Central memory CD8-positive, alpha-beta T cell (primary cell): Measurements from ENCODE around the gene IQSEC1.

Experiments used
- ATAC-seq: fragments of 150-1000 bp; cut with Tn5 transposase; replicated peaks from 2 replicates; pipeline ENCODE4 v1.10.0; 2022; ENCODE audit warnings: mild to moderate bottlenecking, moderate FRiP score, moderate number of reproducible peaks; ENCODE audit not compliant: poor library complexity, severe bottlenecking; ENCODE audit errors: extremely low read depth
- DNase-seq, 2 donors: peaks; one replicate each; pipeline ENCODE4 v3.0.0; 2021; ENCODE audit warnings: low spot score in 2 of 2
- H3K27ac Mint-ChIP-seq: one replicate; pipeline ENCODE4 v1.8.0; 2022; ENCODE audit warnings: low read depth, mild to moderate bottlenecking, moderate library complexity, mixed read lengths
- H3K27me3 Mint-ChIP-seq: one replicate; pipeline ENCODE4 v1.8.0; 2022; ENCODE audit warnings: mixed read lengths
- H3K36me3 Mint-ChIP-seq: one replicate; pipeline ENCODE4 v1.8.0; 2022; ENCODE audit warnings: mild to moderate bottlenecking, moderate library complexity, mixed read lengths; ENCODE audit not compliant: insufficient read depth
- H3K4me1 Mint-ChIP-seq: one replicate; pipeline ENCODE4 v1.8.0; 2022; ENCODE audit warnings: mixed read lengths
- H3K4me3 Mint-ChIP-seq: one replicate; pipeline ENCODE4 v1.8.0; 2022; ENCODE audit warnings: mild to moderate bottlenecking, moderate library complexity, mixed read lengths
- H3K9me3 Mint-ChIP-seq: one replicate; pipeline ENCODE4 v1.8.0; 2022; ENCODE audit warnings: mixed read lengths

Gene IQSEC1

GRCh38 chr3:13055634-13056033, 17.6 kb downstream of the IQSEC1 start:
- H3K27me3 Mint-ChIP-seq, result no peaks in the 10 kb centered on the region
- H3K4me1 Mint-ChIP-seq, result no peaks in the 10 kb centered on the region
- ATAC-seq, result no peak
- no peaks in the 10 kb centered on the region for H3K9me3 Mint-ChIP-seq
- no peak for DNase-seq
- no peak overlapping the region for H3K27ac Mint-ChIP-seq
- H3K36me3 Mint-ChIP-seq, result peaks cover 2% of the 10 kb centered on the region
- H3K4me3 Mint-ChIP-seq, result no peak overlapping the region

- Mint-ChIP-seq H3K4me3 (no peak overlapping the region), H3K27ac (no peak overlapping the region), H3K4me1 (no peaks in the 10 kb centered on the region), H3K27me3 (no peaks in the 10 kb centered on the region), H3K9me3 (no peaks in the 10 kb centered on the region), H3K36me3 (peaks cover 2% of the 10 kb centered on the region)
- no peak for ATAC-seq
- DNase-seq, result no peak
These were observed 18.6 kb downstream of the IQSEC1 start for GRCh38 chr3:13054341-13055285.

DNA sequence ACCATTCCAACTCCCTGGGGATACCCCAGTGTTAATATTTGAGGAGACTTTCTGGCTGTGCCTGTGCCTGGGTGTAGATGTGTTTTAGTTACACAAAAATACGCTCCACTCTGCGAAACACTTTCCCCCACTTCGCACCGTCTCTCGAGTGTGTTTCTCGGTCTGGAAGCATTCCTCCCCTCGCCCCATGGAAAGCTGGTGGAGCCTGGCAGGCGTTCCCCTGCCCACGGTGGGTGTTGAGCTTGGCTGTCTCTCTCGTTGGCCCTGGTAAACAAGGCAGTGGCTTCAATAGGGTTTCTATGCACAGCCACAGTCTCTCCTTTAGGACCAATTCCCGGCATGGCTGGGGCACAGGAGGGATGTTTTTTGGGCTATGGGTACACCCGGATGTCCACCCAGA, 19.3 kb downstream of the IQSEC1 start:
- ATAC-seq (no peak), DNase-seq (no peak)
- no peaks in the 10 kb centered on the region for H3K9me3 Mint-ChIP-seq
- peaks cover under 1% of the 10 kb centered on the region for H3K4me1 Mint-ChIP-seq
- no peaks in the 10 kb centered on the region for H3K27me3 Mint-ChIP-seq
- peaks cover 2% of the 10 kb centered on the region for H3K36me3 Mint-ChIP-seq
- no peak overlapping the region for H3K27ac Mint-ChIP-seq
- no peak overlapping the region for H3K4me3 Mint-ChIP-seq

DNA sequence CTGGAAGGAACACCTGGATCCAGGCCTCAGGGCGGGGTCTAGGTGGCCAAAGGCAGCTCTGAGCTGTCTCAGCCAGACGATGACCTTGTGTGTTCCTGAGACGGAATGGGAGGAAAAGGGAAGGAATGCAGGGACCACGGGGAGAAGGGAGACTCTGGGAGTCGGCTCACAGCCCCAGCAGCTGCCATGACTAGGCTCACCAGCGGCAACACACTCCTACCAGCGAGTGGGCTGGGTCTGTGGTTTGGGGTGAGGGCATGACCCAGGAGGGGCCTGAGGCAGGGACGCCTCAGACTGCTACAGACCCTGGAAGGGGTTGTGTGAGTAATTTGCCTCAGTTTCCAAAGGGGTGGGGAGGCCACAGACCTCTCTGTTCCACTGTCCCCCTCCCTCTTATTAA, 19.8 kb downstream of the IQSEC1 start:
- Mint-ChIP-seq H3K4me3 (no peak overlapping the region), H3K36me3 (peaks cover 2% of the 10 kb centered on the region), H3K27me3 (no peaks in the 10 kb centered on the region), H3K4me1 (peaks cover 6% of the 10 kb centered on the region), H3K9me3 (no peaks in the 10 kb centered on the region), H3K27ac (no peak overlapping the region)
- DNase-seq, result no peak
- ATAC-seq, result no peak

DNA sequence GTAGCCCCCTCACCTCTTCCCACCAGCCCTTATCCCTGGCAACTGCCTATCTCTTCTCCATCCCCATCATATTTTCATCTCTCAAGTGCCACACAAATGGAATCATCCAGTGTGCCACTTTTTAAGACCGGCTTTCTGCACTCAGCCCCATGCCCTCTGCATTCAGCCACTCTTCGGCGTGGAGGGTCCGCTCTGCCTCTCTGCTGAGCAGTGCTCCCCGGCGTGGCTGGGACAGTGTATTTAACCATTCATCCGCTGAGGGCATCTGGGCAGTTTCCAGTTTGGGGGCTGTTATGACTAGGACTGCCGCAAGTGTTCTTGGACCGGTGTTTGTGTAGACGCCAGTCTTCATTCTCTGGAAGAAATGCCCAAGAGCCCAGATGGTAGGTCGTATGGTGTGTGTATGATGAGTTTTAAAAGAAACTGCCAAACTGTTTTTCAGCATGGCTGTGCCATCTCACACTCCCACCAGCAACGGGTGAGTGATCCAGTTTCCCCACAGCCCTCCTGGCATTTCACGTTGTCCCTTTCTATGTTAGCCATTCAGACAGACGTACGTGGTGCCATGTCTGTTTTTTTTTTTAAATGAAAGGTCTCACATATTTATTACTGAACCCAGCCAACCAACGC, 20.9 kb downstream of the IQSEC1 start:
- Mint-ChIP-seq H3K4me3 (no peak overlapping the region), H3K36me3 (peaks cover 2% of the 10 kb centered on the region), H3K9me3 (no peaks in the 10 kb centered on the region), H3K27me3 (no peaks in the 10 kb centered on the region), H3K4me1 (peaks cover 9% of the 10 kb centered on the region), H3K27ac (peak overlapping the region; percentile 12)
- DNase-seq, result no peak
- no peak for ATAC-seq

- Mint-ChIP-seq H3K27me3 (no peaks in the 10 kb centered on the region), H3K4me1 (peaks cover 12% of the 10 kb centered on the region), H3K4me3 (no peak overlapping the region), H3K36me3 (peaks cover 2% of the 10 kb centered on the region), H3K9me3 (no peaks in the 10 kb centered on the region), H3K27ac (no peak overlapping the region)
- DNase-seq (no peak), ATAC-seq (no peak)
These were observed 21.6 kb downstream of the IQSEC1 start for GRCh38 chr3:13051581-13051980.

GRCh38 chr3:13051066-13051465, 22.2 kb downstream of the IQSEC1 start:
- DNase-seq (no peak), ATAC-seq (no peak)
- Mint-ChIP-seq H3K9me3 (no peaks in the 10 kb centered on the region), H3K27me3 (no peaks in the 10 kb centered on the region), H3K4me3 (no peak overlapping the region), H3K36me3 (peaks cover 2% of the 10 kb centered on the region), H3K27ac (no peak overlapping the region), H3K4me1 (peaks cover 16% of the 10 kb centered on the region)

DNA sequence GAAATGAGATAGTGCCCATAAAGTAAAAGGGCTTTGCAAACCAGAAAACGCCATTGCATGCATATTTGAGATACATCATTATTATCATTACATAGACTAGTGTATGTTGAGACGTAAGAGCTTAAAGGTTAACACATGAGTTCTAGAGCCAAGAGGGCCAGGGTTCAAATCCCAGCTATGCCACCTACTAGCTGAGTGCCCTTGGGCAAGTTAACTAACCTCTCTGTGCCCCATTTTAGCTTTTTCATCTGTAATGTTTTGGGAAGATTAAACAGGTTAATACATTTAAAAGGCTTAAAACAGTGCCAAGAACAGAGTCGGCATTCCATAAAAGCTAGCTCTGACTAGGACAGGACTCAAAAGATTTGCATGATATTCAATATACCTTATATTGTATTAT, 22.8 kb downstream of the IQSEC1 start:
- no peak overlapping the region for H3K27ac Mint-ChIP-seq
- H3K9me3 Mint-ChIP-seq, result no peaks in the 10 kb centered on the region
- H3K4me1 Mint-ChIP-seq, result peaks cover 20% of the 10 kb centered on the region
- no peaks in the 10 kb centered on the region for H3K27me3 Mint-ChIP-seq
- H3K36me3 Mint-ChIP-seq, result peaks cover 2% of the 10 kb centered on the region
- DNase-seq (no peak), ATAC-seq (no peak)
- H3K4me3 Mint-ChIP-seq, result no peak overlapping the region

DNA sequence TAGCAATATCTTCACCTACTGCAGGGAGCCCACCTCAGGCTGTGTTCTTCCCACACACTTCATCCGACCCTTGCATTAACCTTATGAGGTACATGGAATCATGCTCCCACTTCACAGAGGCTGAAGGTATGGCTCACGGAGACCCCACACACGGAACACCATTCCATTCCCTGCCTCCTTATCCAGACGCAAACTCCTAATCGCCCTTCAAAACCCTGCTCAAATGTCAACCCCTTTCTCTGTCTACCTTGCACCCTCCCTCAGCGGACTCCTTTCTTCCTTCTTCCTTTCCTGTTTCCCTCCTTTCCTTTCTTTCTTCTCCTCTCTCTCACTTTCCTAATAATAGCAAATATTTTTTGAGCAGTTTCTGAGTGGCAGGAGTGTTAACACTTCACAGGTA, 23.8 kb downstream of the IQSEC1 start:
- H3K27me3 Mint-ChIP-seq, result no peaks in the 10 kb centered on the region
- no peak overlapping the region for H3K27ac Mint-ChIP-seq
- H3K4me3 Mint-ChIP-seq, result no peak overlapping the region
- no peak for DNase-seq
- peaks cover 2% of the 10 kb centered on the region for H3K36me3 Mint-ChIP-seq
- H3K4me1 Mint-ChIP-seq, result peaks cover 20% of the 10 kb centered on the region
- no peaks in the 10 kb centered on the region for H3K9me3 Mint-ChIP-seq
- ATAC-seq, result no peak

DNA sequence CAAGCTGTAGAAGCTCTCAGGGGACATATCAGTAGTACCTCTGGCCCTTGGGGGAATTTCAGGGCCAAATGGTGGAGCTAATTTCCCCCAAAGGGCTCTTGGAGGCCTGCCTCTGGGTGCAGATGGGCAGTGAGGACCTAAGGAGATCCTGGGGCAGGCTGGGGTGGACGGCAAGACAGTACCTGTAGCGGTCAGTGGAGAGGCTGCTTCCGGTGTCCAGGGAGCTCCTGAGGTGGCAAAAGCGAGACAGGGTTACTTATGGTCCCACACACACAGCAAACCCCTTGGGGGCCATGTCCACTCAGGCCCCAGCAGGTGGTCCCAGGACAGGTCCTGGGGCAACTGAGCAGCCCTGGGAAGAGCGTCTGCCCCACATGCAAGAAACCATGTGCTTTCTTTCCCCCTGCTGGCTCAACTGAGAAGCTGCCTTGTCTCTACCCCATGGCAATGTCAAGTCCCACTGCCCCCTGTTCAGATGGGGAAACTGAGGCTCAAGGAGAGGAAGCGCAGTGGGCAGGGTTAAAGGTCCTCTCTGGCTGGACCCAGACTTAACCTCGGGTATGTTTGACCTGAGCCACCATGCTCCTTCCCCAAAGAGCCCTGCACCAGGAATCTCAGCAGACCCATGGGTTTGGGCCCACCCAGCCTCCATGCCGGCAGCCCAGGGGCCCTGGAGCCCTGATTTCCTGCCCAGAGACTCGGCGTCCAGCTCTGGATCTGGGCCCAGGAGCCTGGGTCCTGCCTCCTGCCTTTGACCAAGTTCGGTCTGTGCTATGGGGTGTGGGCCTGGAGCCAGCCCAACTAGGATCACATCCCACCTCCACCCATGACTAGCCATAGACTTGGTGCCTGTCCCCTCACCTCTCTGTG, 25.7 kb downstream of the IQSEC1 start:
- Mint-ChIP-seq H3K36me3 (no peaks in the 10 kb centered on the region), H3K27me3 (no peaks in the 10 kb centered on the region), H3K4me1 (peaks cover 20% of the 10 kb centered on the region), H3K4me3 (no peak overlapping the region), H3K9me3 (no peaks in the 10 kb centered on the region), H3K27ac (peak overlapping the region; percentile 10)
- ATAC-seq (no peak), DNase-seq (no peak)

DNA sequence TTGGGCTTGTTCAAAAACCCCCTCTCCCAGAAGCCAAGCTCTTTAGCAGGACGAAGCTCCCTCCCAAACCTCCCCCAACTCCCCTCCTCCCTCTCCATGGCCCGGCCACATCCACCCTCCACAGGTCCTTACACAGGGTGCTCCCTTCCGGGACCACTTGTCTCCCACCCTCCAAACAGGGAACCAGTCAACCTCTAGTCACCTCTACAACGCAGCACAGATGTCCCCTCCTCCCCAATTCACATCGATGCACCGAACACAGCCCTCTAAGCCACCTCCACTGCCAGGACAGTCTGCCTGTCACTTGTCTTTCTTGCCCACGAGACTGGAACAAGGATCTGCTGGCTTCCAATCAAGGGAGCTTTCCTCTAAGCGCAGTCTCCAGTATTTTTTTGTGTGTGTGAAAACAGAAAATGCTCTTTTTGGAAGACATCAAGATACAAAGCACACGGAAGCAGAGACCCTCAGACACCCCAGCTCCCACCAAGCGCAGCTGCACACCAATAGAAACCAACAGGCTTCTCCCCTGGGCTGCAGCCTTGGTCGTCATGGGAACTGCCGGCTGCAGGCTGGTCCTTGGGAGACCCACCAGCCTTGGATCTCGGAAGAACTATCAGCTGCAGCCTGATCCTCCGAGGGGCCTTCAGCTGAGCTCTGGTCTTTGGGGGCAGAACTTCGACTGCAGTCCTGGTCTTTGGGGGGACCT, 26.5 kb downstream of the IQSEC1 start:
- Mint-ChIP-seq H3K27me3 (no peaks in the 10 kb centered on the region), H3K9me3 (no peaks in the 10 kb centered on the region), H3K4me1 (peaks cover 20% of the 10 kb centered on the region), H3K36me3 (no peaks in the 10 kb centered on the region), H3K4me3 (no peak overlapping the region), H3K27ac (no peak overlapping the region)
- no peak for DNase-seq
- no peak for ATAC-seq

DNA sequence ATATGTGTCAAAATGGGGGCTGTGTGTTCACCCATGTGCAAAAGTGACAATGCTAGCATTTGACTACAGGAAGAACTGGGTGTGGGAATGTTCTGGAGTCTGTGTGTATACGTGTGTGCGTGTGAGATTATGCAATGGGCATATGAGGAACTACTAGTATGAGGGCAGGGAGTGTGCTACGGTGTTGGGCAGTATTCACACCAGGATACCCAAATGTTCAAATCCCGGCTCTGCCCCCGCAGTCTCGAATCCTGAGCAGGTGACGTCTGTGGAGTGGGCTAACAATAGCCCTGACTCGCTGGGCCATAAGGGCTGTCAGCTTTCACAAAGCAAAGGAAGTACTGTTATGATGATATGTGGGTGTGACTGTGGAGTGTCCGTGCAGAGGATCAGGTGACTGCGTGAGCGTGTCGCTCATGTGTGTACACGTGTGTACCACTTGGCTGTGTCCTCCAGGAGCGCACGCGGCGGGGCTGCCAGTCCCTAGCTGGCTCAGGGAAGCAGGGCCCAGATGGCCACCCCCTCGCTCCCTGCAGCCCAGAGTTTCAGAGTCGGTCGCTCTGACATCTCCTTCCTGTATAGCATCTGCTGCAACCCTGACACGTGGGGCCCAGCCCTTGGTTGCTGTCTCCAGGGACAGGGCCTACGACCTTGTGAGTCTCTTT, 27.2 kb downstream of the IQSEC1 start:
- Mint-ChIP-seq H3K27ac (no peak overlapping the region), H3K9me3 (no peaks in the 10 kb centered on the region), H3K4me3 (no peak overlapping the region), H3K27me3 (no peaks in the 10 kb centered on the region), H3K4me1 (peaks cover 26% of the 10 kb centered on the region), H3K36me3 (no peaks in the 10 kb centered on the region)
- ATAC-seq (no peak), DNase-seq (no peak)
